Uterus (tissue), 2 donors: ENCODE results near the gene MSH3.

Experiments
- POLR2A ChIP-seq, 2 donors: fragments of 450-650 bp; IDR thresholded peaks; one replicate each; pipeline ENCODE4 v1.6.1; 2016; ENCODE audit warnings: antibody characterized with exemption in 2 of 2, mild to moderate bottlenecking in 1 of 2, moderate library complexity in 1 of 2
- TF ChIP-seq, protein P1 (sequence below), 4 experiments: fragments of 200-600 bp in 2 of 4; fragments of 450-650 bp in 2 of 4; sonication (generic) in 2 of 4; IDR thresholded peaks; one replicate each; pipeline ENCODE4 v1.5.1; 2016 to 2019; ENCODE audit warnings: antibody characterized with exemption in 4 of 4, mild to moderate bottlenecking in 2 of 4, moderate library complexity in 1 of 4

DNA sequence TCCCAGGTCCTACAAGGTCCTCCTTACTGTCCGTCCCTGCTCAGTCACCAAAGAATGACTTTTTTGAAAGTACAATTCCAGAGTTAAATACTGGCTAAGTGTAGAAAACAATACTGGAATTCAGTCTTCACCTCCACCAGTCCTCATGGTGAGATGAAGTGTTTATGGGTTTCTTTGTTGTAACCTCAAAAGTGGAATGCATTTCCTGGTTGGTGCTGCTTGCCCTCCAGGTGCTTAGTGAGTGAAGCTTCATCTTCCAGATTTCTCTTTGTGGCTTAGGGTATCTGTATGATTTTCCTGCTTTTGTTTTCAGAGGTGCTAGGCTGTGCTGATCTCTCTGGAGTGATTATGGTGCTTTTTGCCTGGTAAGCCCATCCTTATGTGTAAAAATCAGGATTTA, 49.8 kb downstream of the MSH3 start:
- TF ChIP-seq, protein P1, sequence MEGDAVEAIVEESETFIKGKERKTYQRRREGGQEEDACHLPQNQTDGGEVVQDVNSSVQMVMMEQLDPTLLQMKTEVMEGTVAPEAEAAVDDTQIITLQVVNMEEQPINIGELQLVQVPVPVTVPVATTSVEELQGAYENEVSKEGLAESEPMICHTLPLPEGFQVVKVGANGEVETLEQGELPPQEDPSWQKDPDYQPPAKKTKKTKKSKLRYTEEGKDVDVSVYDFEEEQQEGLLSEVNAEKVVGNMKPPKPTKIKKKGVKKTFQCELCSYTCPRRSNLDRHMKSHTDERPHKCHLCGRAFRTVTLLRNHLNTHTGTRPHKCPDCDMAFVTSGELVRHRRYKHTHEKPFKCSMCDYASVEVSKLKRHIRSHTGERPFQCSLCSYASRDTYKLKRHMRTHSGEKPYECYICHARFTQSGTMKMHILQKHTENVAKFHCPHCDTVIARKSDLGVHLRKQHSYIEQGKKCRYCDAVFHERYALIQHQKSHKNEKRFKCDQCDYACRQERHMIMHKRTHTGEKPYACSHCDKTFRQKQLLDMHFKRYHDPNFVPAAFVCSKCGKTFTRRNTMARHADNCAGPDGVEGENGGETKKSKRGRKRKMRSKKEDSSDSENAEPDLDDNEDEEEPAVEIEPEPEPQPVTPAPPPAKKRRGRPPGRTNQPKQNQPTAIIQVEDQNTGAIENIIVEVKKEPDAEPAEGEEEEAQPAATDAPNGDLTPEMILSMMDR (IDR thresholded peaks at IDR 0.05): no peak
- no peak for TF ChIP-seq POLR2A (IDR thresholded peaks at IDR 0.05)
